Left lung (tissue), 10 donors: ENCODE data around the gene LCN12. TPM values are rescaled to one million over a fixed set of nuclear protein-coding genes. Genes with fewer than 3 reads are reported as not detected.

ENCODE experiments used
- ATAC-seq: fragments of 200-7000 bp; cut with Tn5 transposase; one replicate; pipeline ENCODE4 v1.9.1; 2020; ENCODE audit warnings: moderate library complexity
- DNase-seq, 4 donors: peaks; one replicate each; pipeline ENCODE4 v3.0.0-alpha.2; 2013 to 2020
- H3K27ac ChIP-seq, 2 donors: fragments of 200-600 bp; sonication (generic) in 1 of 2; one replicate each; pipeline versions ENCODE4 v1.5.0 to v1.8.0; 2020 to 2021
- H3K27me3 ChIP-seq, 2 donors: fragments of 200-600 bp; sonication (generic) in 1 of 2; one replicate each; pipeline versions ENCODE4 v1.5.0 to v1.8.0; 2020 to 2021
- H3K36me3 ChIP-seq, 2 donors: fragments of 200-600 bp; sonication (generic) in 1 of 2; one replicate each; pipeline versions ENCODE4 v1.5.0 to v1.8.0; 2020 to 2021
- H3K4me1 ChIP-seq, 2 donors: fragments of 200-600 bp; one replicate each; pipeline ENCODE4 v1.8.0; 2021
- H3K4me3 ChIP-seq, 2 donors: fragments of 200-600 bp; sonication (generic) in 1 of 2; one replicate each; pipeline versions ENCODE4 v1.5.0 to v1.8.0; 2020 to 2021; ENCODE audit warnings: mild to moderate bottlenecking in 1 of 2
- H3K9me3 ChIP-seq, 2 donors: fragments of 200-600 bp; sonication (generic) in 1 of 2; one replicate each; pipeline versions ENCODE4 v1.5.0 to v1.8.0; 2020 to 2021
- intact Hi-C, 2 donors: fragments of 100-400 bp; cut with DNase I; formaldehyde crosslinking; loops; one replicate each; pipeline versions ENCODE4 v1.11.2 to v1.14.2; 2022
- polyA plus RNA-seq, 6 donors: library from polyadenylated mRNA; unstranded; fragments of 120-200 nt; gene quantifications; one replicate each; pipeline ENCODE4 v1.2.1, GENCODE V29; 2013; ENCODE audit not compliant: insufficient read length in 6 of 6
- total RNA-seq, 2 donors: library from RNA; stranded (reverse); fragmentation: NEBNext Ultra II Directional; extraction: Animal tissue kit (Norgen Biotek cat#: 25700); gene quantifications; one replicate each; pipeline ENCODE4 v1.2.1, GENCODE V29; 2021
- TF ChIP-seq, protein P1 (sequence below), 2 donors: fragments of 200-600 bp; sonication (generic) in 1 of 2; IDR thresholded peaks; one replicate each; pipeline versions ENCODE4 v1.5.0 to v1.8.0; 2021; ENCODE audit warnings: antibody characterized with exemption in 2 of 2
- donor health status: DM: no; HTN: yes; CAD: no.
- donor health status: DM: no; HTN: no; CAD: no.

Gene LCN12
- total and polyA plus RNA-seq, 8 donors = 2.1 to 28.0 (median 13.3) TPM

DNA sequence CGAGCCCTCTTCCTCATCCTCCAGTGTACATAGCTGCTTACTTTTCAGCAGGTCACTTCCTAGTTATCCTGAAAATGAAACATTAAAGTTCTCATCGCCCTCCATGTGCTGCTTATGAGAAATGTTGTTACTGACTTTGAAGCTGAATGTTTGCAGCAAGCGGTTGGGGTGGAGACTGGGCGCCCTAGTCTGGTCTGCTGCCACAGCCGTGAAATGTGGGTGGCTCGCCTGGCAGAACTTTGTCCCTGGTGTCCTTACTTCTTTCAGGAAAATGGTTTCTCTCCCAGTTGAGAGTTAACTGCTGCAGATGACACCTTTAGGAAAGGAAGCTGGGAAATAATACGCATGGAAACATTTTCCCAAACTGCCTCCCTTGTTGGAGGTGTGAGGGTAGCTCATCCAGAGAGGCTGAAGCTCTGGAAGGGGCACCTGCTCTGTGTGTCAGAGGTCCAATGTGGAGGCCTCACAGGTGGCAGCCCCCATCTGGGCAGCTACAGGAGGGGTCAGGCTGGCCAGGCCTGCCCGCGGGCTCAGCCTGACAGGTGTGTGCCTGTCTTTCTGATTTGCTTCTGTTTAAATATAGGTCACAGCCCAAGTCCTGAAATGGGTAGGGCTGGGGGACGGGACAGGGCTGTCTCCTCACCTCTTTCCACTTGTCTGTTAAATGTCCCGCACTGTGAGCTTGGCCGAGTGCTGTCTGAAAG lies 41.7 kb upstream of the LCN12 start:
- intact Hi-C loops = no loop called here
- peaks cover 0 to 76% of the 10 kb centered on the region in 2 donors for H3K36me3 ChIP-seq

DNA sequence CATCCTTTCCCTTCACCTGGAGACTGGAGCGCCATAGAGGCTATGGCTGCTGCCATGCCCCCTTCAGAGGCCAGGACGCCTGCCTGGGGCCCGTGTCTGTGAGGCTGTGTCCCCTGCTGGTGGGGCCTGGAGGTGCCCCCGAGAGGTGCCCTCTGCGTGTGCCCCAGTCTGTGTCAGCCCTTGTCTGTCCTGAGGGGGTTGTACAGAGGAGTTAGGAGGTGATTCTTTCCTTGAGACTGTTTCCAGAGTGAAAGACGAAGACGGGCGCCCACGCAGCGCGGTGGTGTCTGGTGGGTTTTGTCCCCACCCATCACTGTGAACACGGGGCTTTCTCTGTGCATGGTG lies 41.2 kb upstream of the LCN12 start:
- Histone ChIP-seq H3K36me3 (peaks cover 0 to 80% of the 10 kb centered on the region in 2 donors), H3K9me3 (no peaks in the 10 kb centered on the region), H3K27ac (no peak overlapping the region), H3K27me3 (no peaks in the 10 kb centered on the region), H3K4me1 (peaks cover 0 to 9% of the 10 kb centered on the region in 2 donors), H3K4me3 (no peak overlapping the region)
- ATAC-seq = no peak
- intact Hi-C loops = no loop called here
- TF ChIP-seq, protein P1, sequence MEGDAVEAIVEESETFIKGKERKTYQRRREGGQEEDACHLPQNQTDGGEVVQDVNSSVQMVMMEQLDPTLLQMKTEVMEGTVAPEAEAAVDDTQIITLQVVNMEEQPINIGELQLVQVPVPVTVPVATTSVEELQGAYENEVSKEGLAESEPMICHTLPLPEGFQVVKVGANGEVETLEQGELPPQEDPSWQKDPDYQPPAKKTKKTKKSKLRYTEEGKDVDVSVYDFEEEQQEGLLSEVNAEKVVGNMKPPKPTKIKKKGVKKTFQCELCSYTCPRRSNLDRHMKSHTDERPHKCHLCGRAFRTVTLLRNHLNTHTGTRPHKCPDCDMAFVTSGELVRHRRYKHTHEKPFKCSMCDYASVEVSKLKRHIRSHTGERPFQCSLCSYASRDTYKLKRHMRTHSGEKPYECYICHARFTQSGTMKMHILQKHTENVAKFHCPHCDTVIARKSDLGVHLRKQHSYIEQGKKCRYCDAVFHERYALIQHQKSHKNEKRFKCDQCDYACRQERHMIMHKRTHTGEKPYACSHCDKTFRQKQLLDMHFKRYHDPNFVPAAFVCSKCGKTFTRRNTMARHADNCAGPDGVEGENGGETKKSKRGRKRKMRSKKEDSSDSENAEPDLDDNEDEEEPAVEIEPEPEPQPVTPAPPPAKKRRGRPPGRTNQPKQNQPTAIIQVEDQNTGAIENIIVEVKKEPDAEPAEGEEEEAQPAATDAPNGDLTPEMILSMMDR (IDR thresholded peaks at IDR 0.05) = no peak
- no peak for DNase-seq

More for the DNA sequence above, 41.7 kb upstream of the LCN12 start:
- DNase-seq (no peak), ATAC-seq (no peak)
- Histone ChIP-seq H3K4me3 (no peak overlapping the region), H3K9me3 (no peaks in the 10 kb centered on the region), H3K27ac (no peak overlapping the region), H3K4me1 (peaks cover 0 to 9% of the 10 kb centered on the region in 2 donors), H3K27me3 (no peaks in the 10 kb centered on the region)
- TF ChIP-seq, protein P1 (IDR thresholded peaks at IDR 0.05) = no peak

DNA sequence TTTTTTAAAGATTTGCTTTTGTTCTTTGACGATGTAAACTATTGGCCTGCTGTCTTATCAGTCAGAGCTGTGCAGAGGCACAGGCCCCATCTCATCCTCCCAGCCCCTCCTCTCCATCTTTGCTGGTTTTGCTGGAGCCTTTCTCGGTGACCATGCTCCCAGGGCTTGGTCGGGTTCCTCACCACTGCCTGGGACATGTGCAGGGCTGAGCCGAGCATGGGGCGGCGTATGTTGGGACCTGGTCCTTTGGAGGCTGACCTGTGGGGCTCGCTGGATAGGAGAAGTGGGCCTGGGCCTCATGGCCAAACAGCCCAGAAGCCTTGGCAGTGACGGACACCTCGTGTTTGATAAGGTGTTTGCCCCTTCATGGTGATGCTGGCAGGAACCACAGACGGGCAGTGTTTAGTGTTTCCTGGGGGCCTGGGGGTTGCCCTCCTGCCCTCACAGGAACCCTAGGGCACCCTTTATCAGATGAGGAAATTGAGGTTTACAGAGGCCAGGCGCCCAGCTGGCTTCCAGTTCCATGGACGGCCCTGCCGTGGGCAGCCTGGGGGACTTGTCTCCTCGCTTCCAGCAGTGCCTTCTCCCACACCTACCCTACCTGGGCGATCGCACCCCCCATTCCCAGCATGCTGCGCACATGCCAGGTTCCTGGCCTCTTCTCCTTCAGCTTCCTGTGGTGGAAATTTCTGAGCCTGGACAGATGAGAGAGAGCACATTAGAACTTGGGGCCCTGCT lies 38.2 kb upstream of the LCN12 start:
- intact Hi-C loops = no loop called here

DNA sequence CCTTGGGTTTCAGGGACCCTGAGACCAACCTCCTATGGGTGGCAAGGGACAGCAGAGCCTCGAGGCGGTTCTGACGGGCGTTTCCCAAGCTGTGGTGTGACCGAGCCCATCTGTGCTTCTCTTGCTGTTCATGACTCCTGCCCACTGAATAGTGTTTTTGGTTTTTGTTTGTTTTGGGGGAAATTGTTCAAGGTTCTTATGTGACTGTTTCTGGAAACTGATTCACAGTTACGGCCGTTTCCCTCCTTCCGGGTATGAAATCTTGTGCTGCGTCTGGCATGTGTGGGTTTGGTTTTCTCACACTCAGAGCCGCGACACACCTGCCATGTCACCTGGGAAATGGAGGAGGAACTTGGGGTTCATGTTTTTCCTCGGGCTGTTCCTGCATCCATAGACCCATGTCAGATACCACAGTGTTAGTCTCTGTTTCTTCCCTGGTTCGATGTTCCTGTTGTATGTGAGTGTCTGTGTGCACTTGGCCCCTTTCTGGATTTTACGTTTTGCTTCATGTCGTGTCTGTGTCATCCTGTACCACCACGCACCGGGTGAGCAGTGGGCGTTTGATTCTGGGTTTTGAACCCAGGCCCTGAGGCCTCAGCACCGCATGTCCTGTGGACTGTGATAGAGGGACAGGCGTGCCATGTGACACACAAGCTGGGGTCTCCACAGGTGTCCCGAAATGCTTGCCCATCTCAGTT lies 36.3 kb upstream of the LCN12 start:
- no peaks in the 10 kb centered on the region for H3K27me3 ChIP-seq
- H3K4me3 ChIP-seq = no peak overlapping the region
- DNase-seq (no peak), ATAC-seq (no peak)
- peaks cover 0 to 12% of the 10 kb centered on the region in 2 donors for H3K4me1 ChIP-seq
- no peak overlapping the region for H3K27ac ChIP-seq
- H3K9me3 ChIP-seq = no peaks in the 10 kb centered on the region
- TF ChIP-seq, protein P1 (IDR thresholded peaks at IDR 0.05) = no peak
- H3K36me3 ChIP-seq = peaks cover 0 to 76% of the 10 kb centered on the region in 2 donors
- intact Hi-C loops = no loop called here

More for the DNA sequence above, 38.2 kb upstream of the LCN12 start:
- Histone ChIP-seq H3K36me3 (peaks cover 0 to 78% of the 10 kb centered on the region in 2 donors), H3K4me3 (no peak overlapping the region), H3K4me1 (peaks cover 0 to 12% of the 10 kb centered on the region in 2 donors), H3K27ac (peak overlapping the region in 1 of 2 donors; percentile 64), H3K27me3 (no peaks in the 10 kb centered on the region), H3K9me3 (no peaks in the 10 kb centered on the region)
- TF ChIP-seq, protein P1 (IDR thresholded peaks at IDR 0.05) = no peak
- no peak for DNase-seq
- ATAC-seq = no peak
